ENCODE measurements around the gene IRX3. TPM values are rescaled to one million over a fixed set of nuclear protein-coding genes. Genes with fewer than 3 reads are reported as not detected.
A peak's percentile ranks its signal among the peaks of the same experiment; 100 is the strongest.

The IRX3 gene
- total RNA-seq (2014; rRNA removed; shearing (Covaris generic); ENCODE audit: low replicate concordance), result 27.7 and 48.4 TPM in 2 replicates

GRCh38 chr16:54286366-54287130 is at the start of gene IRX3:
Gene IRX3, minus strand, starts transcription at chr16:54286787. Its CDS starts 737 bp downstream, at chr16:54286050.
- in situ Hi-C loops (cut with HindIII; ENCODE audit: low pct_unique_long_range_greater_than_20kb, low sequenced_read_pairs), result no loop called here
- peak; percentile 91 for DNase-seq (ENCODE audit: low read depth)

GRCh38 chr16:54335230-54335629 is 48.6 kb upstream of the IRX3 start:
- no peak for DNase-seq (ENCODE audit: low read depth)
- in situ Hi-C loops (cut with HindIII; ENCODE audit: low pct_unique_long_range_greater_than_20kb, low sequenced_read_pairs), result no loop called here

GRCh38 chr16:54334208-54334607 is 47.6 kb upstream of the IRX3 start:
- in situ Hi-C loops (cut with HindIII; ENCODE audit: low pct_unique_long_range_greater_than_20kb, low sequenced_read_pairs), result no loop called here
- no peak for DNase-seq (ENCODE audit: low read depth)

GRCh38 chr16:54331241-54332002 is 44.8 kb upstream of the IRX3 start:
- no peak for DNase-seq (ENCODE audit: low read depth)
- in situ Hi-C loops (cut with HindIII; ENCODE audit: low pct_unique_long_range_greater_than_20kb, low sequenced_read_pairs), result no loop called here

GRCh38 chr16:54327609-54328008 is 41.0 kb upstream of the IRX3 start:
- no peak for DNase-seq (ENCODE audit: low read depth)
- in situ Hi-C loops (cut with HindIII; ENCODE audit: low pct_unique_long_range_greater_than_20kb, low sequenced_read_pairs), result no loop called here

DNA sequence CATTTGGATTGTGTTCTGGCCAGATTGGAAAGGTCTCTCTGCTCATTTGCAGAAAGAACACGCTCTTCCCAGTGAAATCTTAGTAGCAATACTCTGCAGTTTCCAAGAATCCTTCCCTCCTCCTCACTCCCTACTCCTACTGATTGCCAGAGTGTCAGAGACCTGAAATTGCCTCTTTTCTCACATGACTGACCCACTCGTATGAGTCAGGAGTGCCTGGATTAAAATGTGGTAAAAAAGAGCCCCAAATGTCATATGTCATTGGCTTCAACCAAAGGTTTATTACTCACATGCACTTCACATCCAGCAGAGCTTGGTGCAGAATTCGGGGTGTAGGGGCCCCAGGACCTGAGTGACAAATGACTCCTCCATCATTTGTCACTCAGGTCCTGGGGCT is 39.7 kb upstream of the IRX3 start:
- peak; percentile 24 for DNase-seq (ENCODE audit: low read depth)
- in situ Hi-C loops (cut with HindIII; ENCODE audit: low pct_unique_long_range_greater_than_20kb, low sequenced_read_pairs), result no loop called here

GRCh38 chr16:54325616-54326265 is 39.2 kb upstream of the IRX3 start:
- in situ Hi-C loops (cut with HindIII; ENCODE audit: low pct_unique_long_range_greater_than_20kb, low sequenced_read_pairs), result no loop called here

DNA sequence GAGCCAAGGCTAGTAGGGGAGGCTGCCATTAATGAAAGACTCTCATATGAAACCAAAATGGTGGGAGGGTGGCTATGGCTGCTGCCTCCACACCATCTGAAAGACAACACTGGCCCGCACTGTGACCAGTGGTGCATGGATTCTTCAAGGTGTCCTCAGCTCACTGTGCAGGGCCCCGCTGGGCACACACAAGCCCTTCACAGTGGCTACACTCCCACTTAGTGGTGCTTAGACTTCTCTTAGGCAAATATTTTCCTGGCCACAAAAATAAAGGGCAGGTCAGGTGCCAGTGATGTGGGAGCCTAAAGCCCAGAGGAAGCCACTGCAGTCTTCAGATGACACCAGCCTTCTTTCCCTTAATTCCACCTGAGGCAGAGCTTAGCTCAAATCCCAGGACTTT is 38.1 kb upstream of the IRX3 start:
- in situ Hi-C loops (cut with HindIII; ENCODE audit: low pct_unique_long_range_greater_than_20kb, low sequenced_read_pairs), result no loop called here
- DNase-seq (ENCODE audit: low read depth), result no peak

More at GRCh38 chr16:54325616-54326265, 39.2 kb upstream of the IRX3 start:
- DNase-seq (ENCODE audit: low read depth), result no peak

DNA sequence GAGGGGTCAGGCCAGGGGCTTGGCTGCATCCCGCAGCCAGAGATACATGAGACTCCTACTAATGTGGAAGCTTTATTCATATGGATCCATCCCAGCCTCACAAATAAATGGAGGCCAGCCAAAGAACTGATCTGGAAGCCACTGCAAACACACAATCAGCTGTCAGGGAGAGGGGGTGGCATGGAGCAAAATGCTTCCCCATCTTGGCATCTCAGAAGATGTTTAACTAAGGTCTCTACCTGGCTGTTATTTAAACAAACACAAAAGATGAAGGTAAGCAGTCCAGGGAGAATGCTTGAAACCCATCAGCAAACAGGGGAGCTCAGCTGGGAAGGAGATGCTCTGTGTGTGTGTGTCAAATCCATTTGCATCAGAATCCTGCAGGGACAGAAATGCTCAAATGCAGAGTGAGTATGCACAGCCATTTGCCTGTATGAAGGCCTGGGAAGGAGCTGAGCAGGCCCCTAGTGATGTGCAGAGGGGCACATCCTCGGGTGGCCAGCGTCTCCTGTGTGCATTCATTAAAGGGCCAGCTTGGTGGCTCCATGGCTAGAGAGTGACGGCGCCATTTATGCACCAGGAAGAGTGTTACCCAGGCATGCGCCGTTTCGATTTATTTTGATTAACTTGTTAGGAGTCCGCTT is 34.2 kb upstream of the IRX3 start:
- no peak for DNase-seq (ENCODE audit: low read depth)
- in situ Hi-C loops (cut with HindIII; ENCODE audit: low pct_unique_long_range_greater_than_20kb, low sequenced_read_pairs), result no loop called here

GRCh38 chr16:54318941-54319340 is 32.4 kb upstream of the IRX3 start:
- in situ Hi-C loops (cut with HindIII; ENCODE audit: low pct_unique_long_range_greater_than_20kb, low sequenced_read_pairs), result no loop called here
- no peak for DNase-seq (ENCODE audit: low read depth)

DNA sequence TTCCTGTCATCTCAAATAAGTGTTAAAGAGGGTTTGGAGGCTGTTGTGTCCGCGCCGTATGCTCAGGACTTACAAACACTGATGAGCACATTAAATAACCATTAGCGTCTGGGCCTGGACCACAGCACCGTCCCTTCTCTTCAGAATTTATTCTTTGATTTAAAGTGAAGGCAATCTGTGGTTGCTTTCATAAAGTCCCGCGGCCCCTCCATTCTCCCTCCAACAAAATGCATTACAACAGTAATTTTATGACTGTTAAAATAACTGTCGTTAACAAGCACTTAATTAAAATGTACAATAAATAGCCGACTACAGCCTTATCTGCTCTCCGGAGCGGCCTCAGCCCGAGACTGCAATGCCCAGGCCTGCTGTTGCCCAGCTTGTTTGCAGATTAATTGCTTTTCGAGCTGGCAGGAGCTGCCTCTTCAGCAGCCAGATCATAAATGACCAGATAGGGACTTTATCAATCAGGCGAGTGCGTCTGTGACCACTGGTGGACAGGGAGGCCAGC is 30.6 kb upstream of the IRX3 start:
- no peak for DNase-seq (ENCODE audit: low read depth)
- in situ Hi-C loops (cut with HindIII; ENCODE audit: low pct_unique_long_range_greater_than_20kb, low sequenced_read_pairs), result no loop called here

DNA sequence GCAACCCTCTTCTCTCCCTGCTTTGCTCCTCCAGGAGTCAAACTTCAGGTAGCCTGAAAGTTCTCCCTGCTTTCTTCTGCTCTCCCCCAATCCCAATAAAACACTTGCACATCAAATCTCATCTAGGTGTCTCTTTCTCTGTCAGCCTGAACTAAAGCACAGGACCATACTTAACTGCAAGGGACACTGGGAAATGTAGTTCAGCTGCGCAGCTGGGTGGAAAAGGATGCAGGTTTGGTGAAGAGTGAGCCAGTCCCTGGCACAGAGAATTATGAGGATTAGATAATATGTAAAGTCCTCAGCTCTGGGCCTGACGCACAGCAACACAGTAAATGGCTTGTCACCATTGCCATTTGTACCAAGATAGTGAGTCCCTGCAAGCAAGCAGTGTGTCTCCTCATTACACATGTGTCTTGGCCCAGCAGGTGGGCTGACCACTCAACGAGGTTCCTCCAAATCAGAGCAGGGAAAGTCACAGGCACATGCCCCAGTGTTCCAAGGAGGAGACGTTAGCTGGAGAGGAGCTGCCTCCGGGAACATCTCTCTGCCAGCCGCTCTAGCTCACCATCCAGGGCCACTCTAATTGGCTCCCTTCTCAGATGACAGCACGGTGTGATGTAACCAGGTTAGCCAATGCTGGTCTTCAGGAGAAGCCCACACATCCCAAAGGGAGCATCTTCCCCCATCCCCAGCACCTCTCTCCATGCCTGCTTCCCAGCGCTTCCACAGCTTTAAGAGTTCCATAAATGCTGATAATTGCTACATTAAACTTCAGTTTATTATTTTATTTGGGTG is 29.7 kb upstream of the IRX3 start:
- in situ Hi-C loops (cut with HindIII; ENCODE audit: low pct_unique_long_range_greater_than_20kb, low sequenced_read_pairs), result no loop called here
- no peak for DNase-seq (ENCODE audit: low read depth)

DNA sequence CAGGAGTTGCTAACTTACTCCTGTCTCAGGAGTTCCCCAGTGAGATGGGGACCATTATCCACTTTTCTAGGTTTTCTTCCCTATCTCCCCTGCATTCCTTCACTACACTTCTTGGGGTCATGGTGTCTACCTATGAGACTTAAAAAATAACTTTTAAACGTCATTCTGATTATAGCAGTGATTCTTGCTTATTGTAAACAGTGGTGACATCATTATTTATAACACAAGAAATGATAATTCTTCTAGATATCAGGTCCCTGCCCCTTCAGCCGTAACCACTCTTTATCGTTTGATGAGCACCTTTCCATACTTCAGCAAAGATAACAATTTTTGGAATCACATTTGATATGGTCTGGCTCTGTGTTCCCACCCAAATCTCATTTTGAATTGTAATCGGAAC is 27.2 kb upstream of the IRX3 start:
- in situ Hi-C loops (cut with HindIII; ENCODE audit: low pct_unique_long_range_greater_than_20kb, low sequenced_read_pairs), result no loop called here
- no peak for DNase-seq (ENCODE audit: low read depth)

- no peak for DNase-seq (ENCODE audit: low read depth)
- in situ Hi-C loops (cut with HindIII; ENCODE audit: low pct_unique_long_range_greater_than_20kb, low sequenced_read_pairs), result no loop called here
Measured at GRCh38 chr16:54312502-54312991, 26.0 kb upstream of the IRX3 start.

DNA sequence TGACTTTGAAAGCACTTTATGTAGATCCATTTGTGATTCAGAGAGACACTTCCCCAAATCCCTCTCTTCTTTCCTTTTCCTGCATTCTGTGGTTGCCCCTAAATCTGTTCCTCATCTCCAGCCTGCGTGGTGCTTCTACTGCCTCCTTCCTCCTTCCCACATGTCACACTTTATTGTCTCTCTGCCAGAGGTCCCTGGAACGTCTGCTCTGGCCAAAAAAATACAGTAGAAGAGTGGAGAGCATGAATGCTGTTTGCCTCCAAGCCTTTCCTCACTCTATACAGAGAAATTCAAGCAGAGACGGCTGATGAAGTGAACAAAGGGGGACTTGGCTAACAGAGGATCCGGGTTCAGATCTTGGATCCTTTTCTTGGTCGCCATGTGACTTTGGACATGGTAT is 22.8 kb upstream of the IRX3 start:
- no peak for DNase-seq (ENCODE audit: low read depth)
- in situ Hi-C loops (cut with HindIII; ENCODE audit: low pct_unique_long_range_greater_than_20kb, low sequenced_read_pairs), result no loop called here

- in situ Hi-C loops (cut with HindIII; ENCODE audit: low pct_unique_long_range_greater_than_20kb, low sequenced_read_pairs), result no loop called here
- no peak for DNase-seq (ENCODE audit: low read depth)
Measured at GRCh38 chr16:54305080-54305479, 18.5 kb upstream of the IRX3 start.

DNA sequence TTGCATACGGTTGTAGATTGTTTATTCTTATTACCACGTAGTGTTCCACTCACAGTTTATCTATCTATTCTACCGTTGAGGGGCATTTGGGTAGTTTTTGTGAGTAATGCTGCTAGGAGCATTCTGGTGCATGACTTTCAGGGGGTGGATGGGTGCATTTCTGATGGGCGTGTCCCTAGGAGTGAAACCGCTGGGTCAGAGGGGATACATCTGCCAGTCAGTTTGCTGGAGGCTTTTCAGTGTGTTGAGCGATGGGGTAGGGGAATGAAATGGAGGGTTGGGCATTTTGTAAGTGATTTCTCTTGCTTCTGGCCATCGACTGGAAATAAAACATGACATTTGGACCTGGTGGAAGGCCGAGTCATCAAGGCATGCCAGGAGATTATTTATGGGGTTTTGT is 17.0 kb upstream of the IRX3 start:
- in situ Hi-C loops (cut with HindIII; ENCODE audit: low pct_unique_long_range_greater_than_20kb, low sequenced_read_pairs), result no loop called here

GRCh38 chr16:54297154-54297553 is 10.6 kb upstream of the IRX3 start:
- in situ Hi-C loops (cut with HindIII; ENCODE audit: low pct_unique_long_range_greater_than_20kb, low sequenced_read_pairs), result no loop called here

More for the DNA sequence above, 17.0 kb upstream of the IRX3 start:
- DNase-seq (ENCODE audit: low read depth), result no peak

More at GRCh38 chr16:54297154-54297553, 10.6 kb upstream of the IRX3 start:
- no peak for DNase-seq (ENCODE audit: low read depth)

Measured in Caki2 (cell line).